K562 (cell line): ENCODE measurements around the gene ADORA2B. TPM values are rescaled to one million over a fixed set of nuclear protein-coding genes. Genes with fewer than 3 reads are reported as not detected.

Source experiments
- CBFB ChIP-seq: sonication (generic); formaldehyde crosslinking; IDR thresholded peaks from 2 replicates; pipeline ENCODE4 v1.4.0; 2020; ENCODE audit warnings: mild to moderate bottlenecking, missing genetic modification reagents
- CCNT2 ChIP-seq: IDR thresholded peaks from 2 replicates; pipeline ENCODE4 v1.6.1; 2011; ENCODE audit warnings: borderline replicate concordance, low read depth, mild to moderate bottlenecking, moderate library complexity, mixed read lengths, low read length; ENCODE audit not compliant: insufficient read length; ENCODE audit errors: extremely low read depth
- CHD2 ChIP-seq: IDR thresholded peaks from 2 replicates; pipeline ENCODE4 v1.6.1; 2011; ENCODE audit warnings: low read depth, low read length
- JUND ChIP-seq, 2 experiments: IDR thresholded peaks; 2 replicates in 1 of 2; 3 replicates in 1 of 2; pipeline ENCODE4 v1.6.1; 2011; ENCODE audit warnings: borderline replicate concordance in 2 of 2, low read depth in 2 of 2, low read length in 2 of 2, improper control_type of control experiment in 1 of 2, missing biosample characterization in 1 of 2, missing genetic modification characterization in 1 of 2, missing genetic modification reagents in 1 of 2
- PHTF2 ChIP-seq: fragments of 250-450 bp; sonication (Bioruptor Pico); IDR thresholded peaks from 2 replicates; pipeline ENCODE4 v1.5.0; 2021; ENCODE audit warnings: mild to moderate bottlenecking
- SIX5 ChIP-seq, 2 experiments: IDR thresholded peaks; 2 replicates each; pipeline ENCODE4 v1.6.1; 2011; ENCODE audit warnings: low read length in 2 of 2, borderline replicate concordance in 1 of 2, low read depth in 1 of 2, mild to moderate bottlenecking in 1 of 2, moderate library complexity in 1 of 2; ENCODE audit not compliant: insufficient read depth in 1 of 2
- SMARCA4 ChIP-seq: fragments of 450-650 bp; IDR thresholded peaks from 2 replicates; pipeline ENCODE4 v1.6.1; 2016
- U2AF2 ChIP-seq: fragments of 200-400 bp; formaldehyde crosslinking; optimal IDR thresholded peaks from 2 replicates; pipeline ENCODE3; 2017; ENCODE audit warnings: low read depth, mild to moderate bottlenecking, low read length
- ZKSCAN3 ChIP-seq: fragments of 250-450 bp; sonication (Bioruptor Pico); IDR thresholded peaks from 2 replicates; pipeline ENCODE4 v1.4.0; 2020
- ZNF134 ChIP-seq: fragments of 250-450 bp; sonication (Bioruptor Pico); conservative IDR thresholded peaks from 2 replicates; pipeline ENCODE4 v1.4.0; 2020
- ZNF184 ChIP-seq: sonication (generic); formaldehyde crosslinking; IDR thresholded peaks from 2 replicates; pipeline ENCODE4 v1.5.0; 2020; ENCODE audit warnings: missing genetic modification reagents
- ZNF696 ChIP-seq: fragments of 250-450 bp; sonication (Bioruptor Pico); conservative IDR thresholded peaks from 2 replicates; pipeline ENCODE4 v1.4.0; 2020; ENCODE audit warnings: mild to moderate bottlenecking, moderate library complexity
- ZNF76 ChIP-seq: fragments of 250-450 bp; sonication (Bioruptor Pico); IDR thresholded peaks from 2 replicates; pipeline ENCODE4 v1.4.0; 2020; ENCODE audit warnings: mild to moderate bottlenecking, moderate library complexity, borderline replicate concordance
- polyA plus RNA-seq, 8 experiments: library from polyadenylated mRNA; depleted of rRNA in 4 of 8; stranded (reverse) in 5 of 8; unstranded in 3 of 8; fragments of >200 nt; fragmentation: Nextera tagmentation in 2 of 8; fragmentation: Illumina TruSeq in 1 of 8; extraction: Ambion mirVana in 2 of 8; extraction: Trizol in 1 of 8; gene quantifications; 2 replicates each; pipeline versions ENCODE4 v1.2.1 to v1.2.3, GENCODE V29; 2011 to 2014; ENCODE audit warnings: inconsistent platforms in 1 of 8, missing spikeins in 1 of 8
- total RNA-seq, 7 experiments: library from RNA; depleted of rRNA in 6 of 7; stranded (reverse); fragments of >200 nt in 6 of 7; fragmentation: Illumina TruSeq in 2 of 7; extraction: Trizol in 2 of 7; gene quantifications; 2 replicates each; pipeline versions ENCODE4 v1.2.1 to v1.2.3, GENCODE V29; 2011 to 2021; ENCODE audit warnings: low replicate concordance in 1 of 7
- TF ChIP-seq, protein P1 (sequence below): fragments of 450-650 bp; IDR thresholded peaks from 2 replicates; pipeline ENCODE4 v1.6.1; 2018; ENCODE audit warnings: mild to moderate bottlenecking, low read depth; ENCODE audit not compliant: partially characterized antibody
- TF ChIP-seq, protein P2 (sequence below): fragments of 450-650 bp; IDR thresholded peaks from 2 replicates; pipeline ENCODE4 v1.6.1; 2014; ENCODE audit warnings: low read depth, mild to moderate bottlenecking, moderate library complexity, borderline replicate concordance
- TF ChIP-seq, protein P3 (sequence below): fragments of 450-650 bp; formaldehyde crosslinking; IDR thresholded peaks from 2 replicates; pipeline ENCODE4 v1.4.0; 2020; ENCODE audit warnings: mild to moderate bottlenecking, mixed read lengths
- TF ChIP-seq, protein P4 (sequence below), 2 experiments: IDR thresholded peaks; 2 replicates each; pipeline ENCODE4 v1.6.1; 2012; ENCODE audit warnings: improper control_type of control experiment in 2 of 2, low read depth in 2 of 2, low read length in 2 of 2, borderline replicate concordance in 1 of 2
- TF ChIP-seq, protein P5 (sequence below): fragments of 200-800 bp; sonication (Bioruptor generic); IDR thresholded peaks from 2 replicates; pipeline ENCODE4 v1.6.1; 2017; ENCODE audit warnings: missing genetic modification characterization, missing compliant biosample characterization

Gene ADORA2B
- total and polyA plus RNA-seq, 9 of the 15 experiments (the other 6 are each of a cell fraction or from before 2014, with no cell fraction given), result 6.4 to 16.6 (median 10.5) TPM

DNA sequence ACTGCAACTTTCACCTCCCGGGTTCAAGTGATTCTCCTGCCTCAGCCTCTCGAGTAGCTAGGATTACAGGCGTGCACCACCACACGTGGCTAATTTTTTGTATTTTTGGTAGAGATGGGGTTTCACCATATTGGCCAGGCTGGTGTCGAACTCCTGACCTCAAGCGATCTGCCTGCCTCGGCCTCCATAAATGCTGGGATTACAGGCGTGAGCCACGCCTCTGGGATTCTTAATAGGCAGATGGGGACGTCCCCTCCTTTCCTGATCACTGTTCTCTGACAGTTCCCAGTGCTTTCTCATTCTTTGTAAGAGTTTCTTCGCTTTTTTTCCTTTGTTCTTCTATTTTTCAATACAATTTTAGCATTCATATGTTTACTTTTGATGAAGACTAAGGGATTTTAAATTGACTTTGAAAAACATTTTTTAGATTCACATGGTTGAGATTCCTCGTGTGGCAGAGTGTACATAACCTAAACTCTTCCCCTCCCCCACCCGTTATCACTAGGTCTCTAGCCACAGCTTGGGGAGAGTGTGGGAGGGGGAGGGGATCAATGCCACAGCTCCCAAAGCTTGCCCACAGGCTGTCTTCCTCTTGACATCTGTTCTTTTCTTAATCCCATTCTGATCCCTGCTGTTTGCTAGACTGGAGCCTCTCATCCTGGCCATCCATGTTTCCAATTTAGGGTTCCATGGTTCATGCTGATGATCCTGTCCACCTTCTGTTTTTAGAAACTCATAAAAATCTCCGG is 11.0 kb downstream of the ADORA2B start (continued):
- TF ChIP-seq, protein P1, sequence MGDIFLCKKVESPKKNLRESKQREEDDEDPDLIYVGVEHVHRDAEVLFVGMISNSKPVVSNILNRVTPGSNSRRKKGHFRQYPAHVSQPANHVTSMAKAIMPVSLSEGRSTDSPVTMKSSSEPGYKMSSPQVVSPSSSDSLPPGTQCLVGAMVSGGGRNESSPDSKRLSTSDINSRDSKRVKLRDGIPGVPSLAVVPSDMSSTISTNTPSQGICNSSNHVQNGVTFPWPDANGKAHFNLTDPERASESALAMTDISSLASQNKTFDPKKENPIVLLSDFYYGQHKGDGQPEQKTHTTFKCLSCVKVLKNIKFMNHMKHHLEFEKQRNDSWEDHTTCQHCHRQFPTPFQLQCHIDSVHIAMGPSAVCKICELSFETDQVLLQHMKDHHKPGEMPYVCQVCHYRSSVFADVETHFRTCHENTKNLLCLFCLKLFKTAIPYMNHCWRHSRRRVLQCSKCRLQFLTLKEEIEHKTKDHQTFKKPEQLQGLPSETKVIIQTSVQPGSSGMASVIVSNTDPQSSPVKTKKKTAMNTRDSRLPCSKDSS, result no peak
- no peak for TF ChIP-seq PHTF2 (CRISPR knock-in tag)
- TF ChIP-seq SIX5 (IDR thresholded peaks at IDR 0.05; ENCODE audit: borderline replicate concordance in 1 of 2, insufficient read depth in 1 of 2, low read depth in 1 of 2, low read length in 2 of 2), result no peak
- TF ChIP-seq, protein P2, sequence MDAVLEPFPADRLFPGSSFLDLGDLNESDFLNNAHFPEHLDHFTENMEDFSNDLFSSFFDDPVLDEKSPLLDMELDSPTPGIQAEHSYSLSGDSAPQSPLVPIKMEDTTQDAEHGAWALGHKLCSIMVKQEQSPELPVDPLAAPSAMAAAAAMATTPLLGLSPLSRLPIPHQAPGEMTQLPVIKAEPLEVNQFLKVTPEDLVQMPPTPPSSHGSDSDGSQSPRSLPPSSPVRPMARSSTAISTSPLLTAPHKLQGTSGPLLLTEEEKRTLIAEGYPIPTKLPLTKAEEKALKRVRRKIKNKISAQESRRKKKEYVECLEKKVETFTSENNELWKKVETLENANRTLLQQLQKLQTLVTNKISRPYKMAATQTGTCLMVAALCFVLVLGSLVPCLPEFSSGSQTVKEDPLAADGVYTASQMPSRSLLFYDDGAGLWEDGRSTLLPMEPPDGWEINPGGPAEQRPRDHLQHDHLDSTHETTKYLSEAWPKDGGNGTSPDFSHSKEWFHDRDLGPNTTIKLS, result no peak
- TF ChIP-seq CBFB (CRISPR knock-in tag), result no peak
- TF ChIP-seq ZNF184 (CRISPR knock-in tag), result no peak
- no peak for TF ChIP-seq CCNT2
- no peak for TF ChIP-seq ZNF76 (CRISPR knock-in tag)
- TF ChIP-seq, protein P3, sequence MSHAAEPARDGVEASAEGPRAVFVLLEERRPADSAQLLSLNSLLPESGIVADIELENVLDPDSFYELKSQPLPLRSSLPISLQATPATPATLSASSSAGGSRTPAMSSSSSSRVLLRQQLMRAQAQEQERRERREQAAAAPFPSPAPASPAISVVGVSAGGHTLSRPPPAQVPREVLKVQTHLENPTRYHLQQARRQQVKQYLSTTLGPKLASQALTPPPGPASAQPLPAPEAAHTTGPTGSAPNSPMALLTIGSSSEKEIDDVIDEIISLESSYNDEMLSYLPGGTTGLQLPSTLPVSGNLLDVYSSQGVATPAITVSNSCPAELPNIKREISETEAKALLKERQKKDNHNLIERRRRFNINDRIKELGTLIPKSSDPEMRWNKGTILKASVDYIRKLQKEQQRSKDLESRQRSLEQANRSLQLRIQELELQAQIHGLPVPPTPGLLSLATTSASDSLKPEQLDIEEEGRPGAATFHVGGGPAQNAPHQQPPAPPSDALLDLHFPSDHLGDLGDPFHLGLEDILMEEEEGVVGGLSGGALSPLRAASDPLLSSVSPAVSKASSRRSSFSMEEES, result no peak
- peak; percentile 51; the same call in 1 of the 2 replicates for TF ChIP-seq SMARCA4
- TF ChIP-seq, protein P4, sequence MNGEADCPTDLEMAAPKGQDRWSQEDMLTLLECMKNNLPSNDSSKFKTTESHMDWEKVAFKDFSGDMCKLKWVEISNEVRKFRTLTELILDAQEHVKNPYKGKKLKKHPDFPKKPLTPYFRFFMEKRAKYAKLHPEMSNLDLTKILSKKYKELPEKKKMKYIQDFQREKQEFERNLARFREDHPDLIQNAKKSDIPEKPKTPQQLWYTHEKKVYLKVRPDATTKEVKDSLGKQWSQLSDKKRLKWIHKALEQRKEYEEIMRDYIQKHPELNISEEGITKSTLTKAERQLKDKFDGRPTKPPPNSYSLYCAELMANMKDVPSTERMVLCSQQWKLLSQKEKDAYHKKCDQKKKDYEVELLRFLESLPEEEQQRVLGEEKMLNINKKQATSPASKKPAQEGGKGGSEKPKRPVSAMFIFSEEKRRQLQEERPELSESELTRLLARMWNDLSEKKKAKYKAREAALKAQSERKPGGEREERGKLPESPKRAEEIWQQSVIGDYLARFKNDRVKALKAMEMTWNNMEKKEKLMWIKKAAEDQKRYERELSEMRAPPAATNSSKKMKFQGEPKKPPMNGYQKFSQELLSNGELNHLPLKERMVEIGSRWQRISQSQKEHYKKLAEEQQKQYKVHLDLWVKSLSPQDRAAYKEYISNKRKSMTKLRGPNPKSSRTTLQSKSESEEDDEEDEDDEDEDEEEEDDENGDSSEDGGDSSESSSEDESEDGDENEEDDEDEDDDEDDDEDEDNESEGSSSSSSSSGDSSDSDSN (IDR thresholded peaks at IDR 0.05; ENCODE audit: borderline replicate concordance in 1 of 2, low read depth in 2 of 2, low read length in 2 of 2), result no peak
- no peak for TF ChIP-seq ZNF134 (CRISPR knock-in tag)
- no peak for TF ChIP-seq ZNF696
- no peak for TF ChIP-seq U2AF2
- peak; percentile 42; the same call in 1 of the 2 replicates for TF ChIP-seq CHD2
- no peak for TF ChIP-seq ZKSCAN3 (CRISPR knock-in tag)
- TF ChIP-seq, protein P5, sequence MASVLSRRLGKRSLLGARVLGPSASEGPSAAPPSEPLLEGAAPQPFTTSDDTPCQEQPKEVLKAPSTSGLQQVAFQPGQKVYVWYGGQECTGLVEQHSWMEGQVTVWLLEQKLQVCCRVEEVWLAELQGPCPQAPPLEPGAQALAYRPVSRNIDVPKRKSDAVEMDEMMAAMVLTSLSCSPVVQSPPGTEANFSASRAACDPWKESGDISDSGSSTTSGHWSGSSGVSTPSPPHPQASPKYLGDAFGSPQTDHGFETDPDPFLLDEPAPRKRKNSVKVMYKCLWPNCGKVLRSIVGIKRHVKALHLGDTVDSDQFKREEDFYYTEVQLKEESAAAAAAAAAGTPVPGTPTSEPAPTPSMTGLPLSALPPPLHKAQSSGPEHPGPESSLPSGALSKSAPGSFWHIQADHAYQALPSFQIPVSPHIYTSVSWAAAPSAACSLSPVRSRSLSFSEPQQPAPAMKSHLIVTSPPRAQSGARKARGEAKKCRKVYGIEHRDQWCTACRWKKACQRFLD (CRISPR knock-in tag), result peak; percentile 47; the same call in 1 of the 2 replicates
- TF ChIP-seq JUND (IDR thresholded peaks at IDR 0.05; ENCODE audit: borderline replicate concordance, low read depth, low read length), result peak; percentile 46; the same call in 1 of the 2 replicates
- TF ChIP-seq JUND (tag; IDR thresholded peaks at IDR 0.05; ENCODE audit: borderline replicate concordance, low read depth, low read length), result peak; percentile 34; the same call in 1 of the 3 replicates
